Caco-2 (cell line): ENCODE data around the gene RESF1. TPM values are rescaled to one million over a fixed set of nuclear protein-coding genes. Genes with fewer than 3 reads are reported as not detected.

ENCODE experiments used
- BruUV-seq: library from RNA; stranded (reverse); fragments of 400-500 nt; replicated peaks from 2 replicates; lab custom pipeline; 2021; lab: Mats Ljungman, UMichigan
- CTCF ChIA-PET: fragments of 300-600 bp; sonication (Branson Sonifier 250); formaldehyde crosslinking; loops from one replicate; lab custom pipeline; 2022; ENCODE audit warnings: antibody characterized with exemption; lab: Charles Lee
- POLR2A ChIA-PET: fragments of 300-600 bp; sonication (Branson Sonifier 250); formaldehyde crosslinking; loops from one replicate; lab custom pipeline; 2022; ENCODE audit warnings: antibody characterized with exemption; lab: Charles Lee
- DNase-seq, 2 experiments: peaks; one replicate each; pipeline versions ENCODE4 v3.0.0 to v3.0.0-alpha.2; 2020 to 2022
- H3K27me3 ChIP-seq: replicated peaks from 2 replicates; pipeline ENCODE4 v1.6.0; 2011; ENCODE audit warnings: low read length; ENCODE audit not compliant: control insufficient read depth, insufficient read depth
- H3K36me3 ChIP-seq: 2 replicates; pipeline ENCODE4 v1.5.1; 2011; ENCODE audit warnings: low read length; ENCODE audit not compliant: control insufficient read depth, insufficient read depth
- H3K4me1 ChIP-seq: fragments of 250-450 bp; sonication (Bioruptor Pico); 2 replicates; pipeline ENCODE4 v1.5.1; 2020; ENCODE audit warnings: mild to moderate bottlenecking
- H3K4me3 ChIP-seq: 2 replicates; pipeline ENCODE4 v1.5.1; 2011; ENCODE audit warnings: low read depth, mild to moderate bottlenecking, control low read depth, low read length
- H3K9me3 ChIP-seq: fragments of 250-450 bp; sonication (Bioruptor Pico); 2 replicates; pipeline ENCODE4 v1.5.1; 2020; ENCODE audit warnings: mild to moderate bottlenecking, moderate library complexity
- H3K27ac Mint-ChIP-seq: one replicate; pipeline ENCODE4 v1.8.0; 2022; ENCODE audit warnings: mixed read lengths; ENCODE audit not compliant: unreplicated experiment
- H3K27me3 Mint-ChIP-seq: one replicate; pipeline ENCODE4 v1.8.0; 2022; ENCODE audit warnings: mixed read lengths; ENCODE audit not compliant: insufficient read depth, unreplicated experiment
- H3K36me3 Mint-ChIP-seq: one replicate; pipeline ENCODE4 v1.8.0; 2022; ENCODE audit warnings: mild to moderate bottlenecking, mixed read lengths; ENCODE audit not compliant: insufficient read depth, unreplicated experiment
- H3K4me1 Mint-ChIP-seq: one replicate; pipeline ENCODE4 v1.8.0; 2022; ENCODE audit warnings: low read depth, mixed read lengths; ENCODE audit not compliant: unreplicated experiment
- H3K4me3 Mint-ChIP-seq: one replicate; pipeline ENCODE4 v1.8.0; 2022; ENCODE audit warnings: mild to moderate bottlenecking, moderate library complexity, mixed read lengths; ENCODE audit not compliant: unreplicated experiment
- H3K9me3 Mint-ChIP-seq: one replicate; pipeline ENCODE4 v1.8.0; 2022; ENCODE audit warnings: mixed read lengths; ENCODE audit not compliant: unreplicated experiment
- CTCF ChIP-seq, 2 experiments: fragments of 200-600 bp in 1 of 2; IDR thresholded peaks; 1 replicate in 1 of 2; 2 replicates in 1 of 2; pipeline versions ENCODE4 v1.5.1 to v1.8.0; 2011 to 2022; ENCODE audit warnings: antibody characterized with exemption in 1 of 2, control low read depth in 1 of 2, inconsistent platforms in 1 of 2, low read depth in 1 of 2, low read length in 1 of 2, mild to moderate bottlenecking in 1 of 2, moderate library complexity in 1 of 2; ENCODE audit not compliant: insufficient read depth in 1 of 2, severe bottlenecking in 1 of 2, unreplicated experiment in 1 of 2
- intact Hi-C: fragments of 100-400 bp; cut with micrococcal nuclease; formaldehyde crosslinking; loops from one replicate; pipeline ENCODE4 v1.10.0; 2022; ENCODE audit not compliant: unreplicated experiment
- total RNA-seq: library from RNA; stranded (reverse); gene quantifications from 2 replicates; pipeline ENCODE4 v1.2.3, GENCODE V29; 2022

The RESF1 gene
- total RNA-seq, 1 experiment from 2014 or later = 118 TPM

- no peaks in the 10 kb centered on the region for H3K27me3 Mint-ChIP-seq
- H3K4me1 Mint-ChIP-seq = peaks cover 29% of the 10 kb centered on the region
- CTCF ChIA-PET = no interaction called here
- no peak overlapping the region for H3K27ac Mint-ChIP-seq
- POLR2A ChIA-PET = interaction anchor here (0.9 kb wide), 1 partner anchor 122 kb away, joined by 4 read pairs; no protein-coding TSS in a partner anchor
- peaks cover 99% of the 10 kb centered on the region for H3K36me3 Mint-ChIP-seq
- H3K4me3 Mint-ChIP-seq = no peak overlapping the region
- Histone ChIP-seq H3K36me3 (peaks cover 15% of the 10 kb centered on the region), H3K27me3 (no peaks in the 10 kb centered on the region), H3K9me3 (peaks cover 72% of the 10 kb centered on the region), H3K4me1 (peaks cover 7% of the 10 kb centered on the region), H3K4me3 (no peak overlapping the region)
- BruUV-seq = no TSS peak
- peaks cover 59% of the 10 kb centered on the region for H3K9me3 Mint-ChIP-seq
- intact Hi-C loops = no loop called here
- no peak for TF ChIP-seq CTCF (IDR thresholded peaks at IDR 0.05; ENCODE audit: insufficient read depth in 1 of 2, low read depth in 1 of 2, low read length in 1 of 2, severe bottlenecking in 1 of 2, unreplicated experiment in 1 of 2)
- no peak for DNase-seq
Observed at GRCh38 chr12:31985832-31986231, 26.6 kb downstream of the RESF1 start.

GRCh38 chr12:31989571-31990362 lies 30.6 kb downstream of the RESF1 start:
- BruUV-seq = no TSS peak
- ChIA-PET CTCF (interaction anchor here (0.7 kb wide), 1 partner anchor 30 kb away, joined by 4 read pairs; the partner anchor contains the start of gene RESF1), POLR2A (no interaction called here)
- Mint-ChIP-seq H3K4me3 (peak overlapping the region; percentile 17), H3K27ac (peak overlapping the region; percentile 35), H3K4me1 (peaks cover 21% of the 10 kb centered on the region), H3K36me3 (peaks cover 99% of the 10 kb centered on the region), H3K9me3 (peaks cover 23% of the 10 kb centered on the region), H3K27me3 (no peaks in the 10 kb centered on the region)
- intact Hi-C loops = no loop called here
- peak in 1 of 2 experiments; percentile 34 for DNase-seq
- no peak overlapping the region for H3K4me3 ChIP-seq
- peaks cover 34% of the 10 kb centered on the region for H3K9me3 ChIP-seq
- peaks cover 7% of the 10 kb centered on the region for H3K4me1 ChIP-seq
- TF ChIP-seq CTCF (IDR thresholded peaks at IDR 0.05; ENCODE audit: insufficient read depth in 1 of 2, low read depth in 1 of 2, low read length in 1 of 2, severe bottlenecking in 1 of 2, unreplicated experiment in 1 of 2) = no peak
- no peaks in the 10 kb centered on the region for H3K27me3 ChIP-seq
- H3K36me3 ChIP-seq = peaks cover 1% of the 10 kb centered on the region

GRCh38 chr12:31991146-31991545 lies 31.9 kb downstream of the RESF1 start:
- Mint-ChIP-seq H3K9me3 (peaks cover 10% of the 10 kb centered on the region), H3K27ac (no peak overlapping the region), H3K4me3 (no peak overlapping the region), H3K27me3 (no peaks in the 10 kb centered on the region), H3K36me3 (peaks cover 99% of the 10 kb centered on the region), H3K4me1 (peaks cover 16% of the 10 kb centered on the region)
- CTCF ChIA-PET = no interaction called here
- intact Hi-C loops = no loop called here
- H3K4me1 ChIP-seq = peaks cover 7% of the 10 kb centered on the region
- POLR2A ChIA-PET = no interaction called here
- no peak overlapping the region for H3K4me3 ChIP-seq
- DNase-seq = no peak
- no TSS peak for BruUV-seq
- peaks cover 1% of the 10 kb centered on the region for H3K36me3 ChIP-seq
- H3K9me3 ChIP-seq = peaks cover 20% of the 10 kb centered on the region
- TF ChIP-seq CTCF (IDR thresholded peaks at IDR 0.05; ENCODE audit: insufficient read depth in 1 of 2, low read depth in 1 of 2, low read length in 1 of 2, severe bottlenecking in 1 of 2, unreplicated experiment in 1 of 2) = no peak
- no peaks in the 10 kb centered on the region for H3K27me3 ChIP-seq
